ENCODE measurements around the gene CD300LF.

Gene CD300LF

GRCh38 chr17:74740641-74741387 is 28.1 kb upstream of the CD300LF start:
- no peak for TF ChIP-seq CTCF (IDR thresholded peaks at IDR 0.05; ENCODE audit: insufficient read depth, missing control alignments)
- DNase-seq (ENCODE audit: insufficient read length, low spot score): no peak
- FAIRE-seq: no peak

GRCh38 chr17:74740173-74740572 is 27.4 kb upstream of the CD300LF start:
- no peak for FAIRE-seq
- DNase-seq (ENCODE audit: insufficient read length, low spot score): no peak
- TF ChIP-seq CTCF (IDR thresholded peaks at IDR 0.05; ENCODE audit: insufficient read depth, missing control alignments): no peak

- FAIRE-seq: no peak
- DNase-seq (ENCODE audit: insufficient read length, low spot score): no peak
- TF ChIP-seq CTCF (IDR thresholded peaks at IDR 0.05; ENCODE audit: insufficient read depth, missing control alignments): no peak
These were observed 26.6 kb upstream of the CD300LF start for GRCh38 chr17:74739227-74739831.

- TF ChIP-seq CTCF (IDR thresholded peaks at IDR 0.05; ENCODE audit: insufficient read depth, missing control alignments): no peak
- DNase-seq (ENCODE audit: insufficient read length, low spot score): no peak
- FAIRE-seq: no peak
These were observed 25.6 kb upstream of the CD300LF start for GRCh38 chr17:74738051-74738996.

- no peak for FAIRE-seq
- DNase-seq (ENCODE audit: insufficient read length, low spot score): no peak
- TF ChIP-seq CTCF (IDR thresholded peaks at IDR 0.05; ENCODE audit: insufficient read depth, missing control alignments): peak; percentile 26
These were observed 24.8 kb upstream of the CD300LF start for GRCh38 chr17:74737299-74738050.

- no peak for DNase-seq (ENCODE audit: insufficient read length, low spot score)
These were observed 24.0 kb upstream of the CD300LF start, which contains the start of gene RAB37 for GRCh38 chr17:74736513-74737298. Gene RAB37, plus strand, starts transcription at chr17:74737256. Its CDS starts 17 bp downstream, at chr17:74737273.

More at GRCh38 chr17:74736513-74737298, 24.0 kb upstream of the CD300LF start, which contains the start of gene RAB37:
- FAIRE-seq: no peak
- peak; percentile 18 for TF ChIP-seq CTCF (IDR thresholded peaks at IDR 0.05; ENCODE audit: insufficient read depth, missing control alignments)

Data from D721Med (cell line).